ENCODE measurements around the gene WDPCP. TPM values are rescaled to one million over a fixed set of nuclear protein-coding genes. Genes with fewer than 3 reads are reported as not detected.
A peak's percentile ranks its signal among the peaks of the same experiment; 100 is the strongest.

The WDPCP gene
- total and polyA plus RNA-seq, 2 experiments from 2014 or later, result 8.8 to 20.4 TPM

- Histone ChIP-seq H3K4me2 (no peak overlapping the region), H4K20me1 (replicated peaks; ENCODE audit: insufficient read depth) (no peaks in the 10 kb centered on the region), H3F3A (replicated peaks; ENCODE audit: low read depth) (no peaks in the 10 kb centered on the region), H3K4me1 (ENCODE audit: insufficient read depth) (peaks cover 42% of the 10 kb centered on the region), H3K27me3 (ENCODE audit: insufficient read depth) (no peaks in the 10 kb centered on the region), H2AFZ (no peak overlapping the region), H3K79me2 (replicated peaks; ENCODE audit: insufficient read depth) (no peaks in the 10 kb centered on the region), H3K4me3 (no peak overlapping the region), H3K36me3 (ENCODE audit: insufficient read depth) (no peaks in the 10 kb centered on the region), H3K27ac (ENCODE audit: low read depth) (no peak overlapping the region), H3K9me2 (ENCODE audit: insufficient read depth) (0 out of 2 replicates have a peak, but pooled peaks cover 7% of the 10 kb centered on the region)
- no peak for ATAC-seq
- no peak for DNase-seq (ENCODE audit: low spot score)
- no peaks in the 10 kb centered on the region for H3K36me3 Mint-ChIP-seq (ENCODE audit: low read depth)
- H3K4me1 Mint-ChIP-seq, result peaks cover 50% of the 10 kb centered on the region
- H3K9me3 Mint-ChIP-seq, result no peaks in the 10 kb centered on the region; the same call in 2 of the 3 replicates
- no peak for TF ChIP-seq STAT1 (IDR thresholded peaks at IDR 0.05; ENCODE audit: unreplicated experiment)
- H3K27ac Mint-ChIP-seq, result no peak overlapping the region
- no peak overlapping the region for H3K4me3 Mint-ChIP-seq
- H3K27me3 Mint-ChIP-seq (ENCODE audit: insufficient read depth, low read depth, poor library complexity), result no peaks in the 10 kb centered on the region
Measured at GRCh38 chr2:63500398-63500797, 87.9 kb downstream of the WDPCP start.

GRCh38 chr2:63497576-63497975 lies 90.7 kb downstream of the WDPCP start:
- Histone ChIP-seq H3K4me1 (ENCODE audit: insufficient read depth) (peaks cover 33% of the 10 kb centered on the region), H3K79me2 (replicated peaks; ENCODE audit: insufficient read depth) (no peaks in the 10 kb centered on the region), H4K20me1 (replicated peaks; ENCODE audit: insufficient read depth) (no peaks in the 10 kb centered on the region), H3K27me3 (ENCODE audit: insufficient read depth) (no peaks in the 10 kb centered on the region), H3K36me3 (ENCODE audit: insufficient read depth) (no peaks in the 10 kb centered on the region), H2AFZ (no peak overlapping the region), H3K4me3 (no peak overlapping the region), H3K4me2 (peak overlapping the region; percentile 27), H3K27ac (ENCODE audit: low read depth) (peak overlapping the region; percentile 27), H3K9me2 (ENCODE audit: insufficient read depth) (0 out of 2 replicates have a peak, but pooled peaks cover 7% of the 10 kb centered on the region), H3F3A (replicated peaks; ENCODE audit: low read depth) (no peaks in the 10 kb centered on the region)
- Mint-ChIP-seq H3K27me3 (ENCODE audit: insufficient read depth, low read depth, poor library complexity) (no peaks in the 10 kb centered on the region), H3K4me3 (0 out of 3 replicates have a peak overlapping the region, but pooled peaks have one; percentile 2), H3K36me3 (ENCODE audit: low read depth) (no peaks in the 10 kb centered on the region; the same call in 2 of the 3 replicates), H3K27ac (peak overlapping the region; percentile 13; the same call in 1 of the 2 replicates), H3K4me1 (peaks cover 44% of the 10 kb centered on the region), H3K9me3 (no peaks in the 10 kb centered on the region; the same call in 2 of the 3 replicates)
- 0 out of 2 replicates have a peak, but pooled peaks have one; percentile 17 for TF ChIP-seq NANOG (IDR thresholded peaks at IDR 0.05; ENCODE audit: borderline replicate concordance)
- no peak for TF ChIP-seq ZNF462 (CRISPR knock-in tag; IDR thresholded peaks at IDR 0.05)
- peak; percentile 27 for DNase-seq (ENCODE audit: low spot score)
- no peak for ATAC-seq
